Central memory CD8-positive, alpha-beta T cell (primary cell): ENCODE measurements around the gene SYF2.
"Not testable (repeated sequence)": the region's sequence is repeated elsewhere in the genome, so short reads cannot be mapped to it uniquely, and the experiment has no call there.

Source experiments
- ATAC-seq: fragments of 150-1000 bp; cut with Tn5 transposase; replicated peaks from 2 replicates; pipeline ENCODE4 v1.10.0; 2022; ENCODE audit warnings: mild to moderate bottlenecking, moderate FRiP score, moderate number of reproducible peaks; ENCODE audit not compliant: poor library complexity, severe bottlenecking; ENCODE audit errors: extremely low read depth
- DNase-seq, 2 donors: peaks; one replicate each; pipeline ENCODE4 v3.0.0; 2021; ENCODE audit warnings: low spot score in 2 of 2
- H3K27ac Mint-ChIP-seq: one replicate; pipeline ENCODE4 v1.8.0; 2022; ENCODE audit warnings: low read depth, mild to moderate bottlenecking, moderate library complexity, mixed read lengths
- H3K27me3 Mint-ChIP-seq: one replicate; pipeline ENCODE4 v1.8.0; 2022; ENCODE audit warnings: mixed read lengths
- H3K36me3 Mint-ChIP-seq: one replicate; pipeline ENCODE4 v1.8.0; 2022; ENCODE audit warnings: mild to moderate bottlenecking, moderate library complexity, mixed read lengths; ENCODE audit not compliant: insufficient read depth
- H3K4me1 Mint-ChIP-seq: one replicate; pipeline ENCODE4 v1.8.0; 2022; ENCODE audit warnings: mixed read lengths
- H3K4me3 Mint-ChIP-seq: one replicate; pipeline ENCODE4 v1.8.0; 2022; ENCODE audit warnings: mild to moderate bottlenecking, moderate library complexity, mixed read lengths
- H3K9me3 Mint-ChIP-seq: one replicate; pipeline ENCODE4 v1.8.0; 2022; ENCODE audit warnings: mixed read lengths

SYF2 gene

GRCh38 chr1:25232027-25232865, at the start of gene SYF2:
SYF2 (minus strand) TSS chr1:25232502; CDS start chr1:25232467, 35 bp downstream.
- no peaks in the 10 kb centered on the region for H3K9me3 Mint-ChIP-seq
- no peak within 1 kb of the TSS for H3K27ac Mint-ChIP-seq
- H3K4me1 Mint-ChIP-seq: peaks cover 22% of the 10 kb centered on the region
- peaks cover 42% of the 10 kb centered on the region for H3K36me3 Mint-ChIP-seq
- ATAC-seq (peak; percentile 96), DNase-seq (peak; percentile 79 to 84)
- H3K4me3 Mint-ChIP-seq: no peak within 1 kb of the TSS
- H3K27me3 Mint-ChIP-seq: no peaks in the 10 kb centered on the region

DNA sequence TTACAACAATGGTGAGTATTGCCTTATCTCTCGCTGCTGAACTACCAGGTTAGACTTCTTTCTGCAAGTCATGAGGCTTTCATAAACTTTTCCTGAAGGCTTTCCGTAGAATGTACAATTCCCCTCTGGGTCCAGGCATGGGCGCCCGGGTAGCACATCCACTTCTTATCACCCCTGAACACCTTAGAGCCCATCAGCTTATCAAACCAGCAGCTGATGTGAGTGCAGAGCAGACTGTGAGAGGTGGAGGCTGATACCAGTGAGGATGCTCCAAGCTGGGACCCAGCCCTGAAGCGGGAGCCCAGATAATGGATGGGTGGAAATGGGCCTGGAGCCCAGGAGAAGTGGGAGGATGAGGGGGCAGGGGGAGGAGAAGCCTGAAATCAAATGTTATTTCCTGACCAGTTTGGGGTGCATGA, 47.4 kb upstream of the SYF2 start:
- H3K9me3 Mint-ChIP-seq, H3K36me3 Mint-ChIP-seq, H3K27me3 Mint-ChIP-seq, H3K4me1 Mint-ChIP-seq, H3K4me3 Mint-ChIP-seq, DNase-seq, ATAC-seq, H3K27ac Mint-ChIP-seq: not testable (repeated sequence)

- not testable (repeated sequence) for DNase-seq, H3K4me1 Mint-ChIP-seq, H3K4me3 Mint-ChIP-seq, ATAC-seq, H3K27ac Mint-ChIP-seq, H3K9me3 Mint-ChIP-seq, H3K36me3 Mint-ChIP-seq
- H3K27me3 Mint-ChIP-seq: peaks cover 10% of the 10 kb centered on the region
Observed at GRCh38 chr1:25278790-25279189, 46.5 kb upstream of the SYF2 start.

- H3K9me3 Mint-ChIP-seq, H3K27ac Mint-ChIP-seq, H3K4me1 Mint-ChIP-seq, DNase-seq, H3K36me3 Mint-ChIP-seq, ATAC-seq, H3K4me3 Mint-ChIP-seq: not testable (repeated sequence)
- peaks cover 10% of the 10 kb centered on the region for H3K27me3 Mint-ChIP-seq
Observed at GRCh38 chr1:25278358-25278757, 46.1 kb upstream of the SYF2 start.

GRCh38 chr1:25277295-25277694, 45.0 kb upstream of the SYF2 start:
- not testable (repeated sequence) for ATAC-seq, H3K36me3 Mint-ChIP-seq, DNase-seq, H3K9me3 Mint-ChIP-seq, H3K4me1 Mint-ChIP-seq, H3K27ac Mint-ChIP-seq, H3K4me3 Mint-ChIP-seq
- peaks cover 10% of the 10 kb centered on the region for H3K27me3 Mint-ChIP-seq

DNA sequence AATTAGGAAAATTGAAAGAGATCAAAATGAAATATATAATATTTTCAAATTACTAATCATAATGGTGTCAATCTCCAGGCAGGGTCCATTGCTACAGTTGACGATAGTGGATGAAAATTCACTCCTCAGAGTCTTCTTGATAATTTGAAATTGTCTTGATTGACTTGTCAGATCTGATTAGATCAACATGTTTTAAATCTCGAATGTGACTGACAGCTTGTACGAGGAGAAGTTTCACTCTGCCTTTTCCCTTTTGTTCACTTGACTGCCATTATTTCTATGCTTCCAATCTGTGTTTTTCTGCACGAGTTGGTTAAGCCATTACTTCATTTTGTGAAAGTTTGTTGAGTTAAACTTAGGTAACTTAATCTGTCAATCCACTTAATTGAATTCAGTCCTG, 43.3 kb upstream of the SYF2 start:
- not testable (repeated sequence) for H3K36me3 Mint-ChIP-seq, H3K9me3 Mint-ChIP-seq, DNase-seq, H3K4me3 Mint-ChIP-seq, H3K27ac Mint-ChIP-seq, H3K4me1 Mint-ChIP-seq, ATAC-seq
- peaks cover 19% of the 10 kb centered on the region for H3K27me3 Mint-ChIP-seq

- ATAC-seq, H3K4me3 Mint-ChIP-seq, H3K9me3 Mint-ChIP-seq, H3K27ac Mint-ChIP-seq, H3K36me3 Mint-ChIP-seq, H3K4me1 Mint-ChIP-seq, DNase-seq: not testable (repeated sequence)
- peaks cover 19% of the 10 kb centered on the region for H3K27me3 Mint-ChIP-seq
Observed at GRCh38 chr1:25272238-25272637, 39.9 kb upstream of the SYF2 start, which contains the start of gene RHD. RHD (plus strand) TSS chr1:25272509; CDS start chr1:25272548, 39 bp downstream.

DNA sequence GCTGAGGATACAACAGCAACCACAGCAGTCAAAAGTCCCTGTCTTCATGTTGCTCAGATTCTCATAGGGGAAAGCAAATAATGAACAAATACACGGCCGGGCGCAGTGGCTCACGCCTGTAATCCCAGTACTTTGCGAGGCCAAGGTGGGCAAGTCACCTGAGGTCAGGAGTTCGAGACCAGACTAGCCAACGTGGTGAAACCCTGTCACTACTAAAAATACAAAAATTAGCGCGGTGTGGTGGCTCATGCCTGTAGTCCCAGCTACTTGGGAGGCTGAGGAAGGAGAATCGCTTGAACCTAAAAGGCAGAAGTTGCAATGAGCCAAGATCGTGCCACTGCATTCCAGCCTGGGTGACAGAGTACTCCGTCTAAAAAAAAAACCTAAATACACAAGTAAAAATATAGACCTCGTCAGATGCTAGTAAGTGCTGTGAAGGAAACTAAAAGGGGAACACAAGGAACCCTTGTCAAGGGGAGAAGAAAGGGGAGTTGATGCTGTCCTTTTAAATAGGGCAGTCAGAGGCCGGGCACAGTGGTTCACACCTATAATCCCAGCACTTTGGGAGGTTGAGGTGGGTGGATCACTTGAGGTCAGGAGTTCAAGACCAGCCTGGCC, 36.0 kb upstream of the SYF2 start:
- peak overlapping the region; percentile 84 for H3K27ac Mint-ChIP-seq
- H3K9me3 Mint-ChIP-seq, H3K36me3 Mint-ChIP-seq, ATAC-seq, H3K27me3 Mint-ChIP-seq, DNase-seq, H3K4me1 Mint-ChIP-seq: not testable (repeated sequence)
- H3K4me3 Mint-ChIP-seq: peak overlapping the region; percentile 85

DNA sequence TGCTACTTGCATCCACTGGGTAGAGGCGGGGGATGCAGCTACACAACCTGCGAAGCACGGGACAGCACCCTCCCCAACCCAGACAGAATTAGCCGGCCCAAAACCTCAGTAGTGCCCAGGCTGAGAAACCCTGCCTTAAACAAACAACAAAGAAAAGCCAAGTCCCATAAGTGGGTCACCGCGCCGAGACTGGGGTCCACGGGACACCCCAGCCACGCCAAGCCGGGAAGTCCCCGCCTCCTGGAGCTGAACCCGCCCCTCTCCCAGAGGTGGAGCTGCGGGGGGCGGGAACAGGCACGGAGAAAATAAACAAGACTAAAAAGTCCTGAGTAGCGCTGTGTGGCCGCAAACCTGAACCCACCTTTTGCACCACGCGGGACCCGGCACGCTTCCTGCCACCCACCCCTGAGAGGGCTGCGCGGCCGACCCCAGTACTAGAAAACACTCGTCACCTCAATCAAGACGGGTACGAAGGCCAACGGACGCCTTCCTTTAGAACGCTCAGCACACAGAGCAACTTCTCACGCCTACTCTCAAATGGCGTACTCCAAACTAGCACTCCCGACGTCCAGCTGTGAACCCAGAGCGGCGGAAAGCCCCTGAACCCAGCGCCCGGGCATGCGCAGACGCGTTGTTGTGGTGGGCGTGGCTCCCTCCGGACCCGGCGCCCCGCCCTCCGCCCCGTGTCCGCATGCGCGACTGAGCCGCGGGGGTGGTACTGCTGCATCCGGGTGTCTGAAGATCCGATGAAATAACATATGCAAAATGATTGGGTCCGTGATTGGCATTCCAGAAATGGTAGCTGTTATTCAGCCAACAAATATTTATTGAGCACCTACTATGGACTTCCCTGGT, 35.2 kb upstream of the SYF2 start:
- not testable (repeated sequence) for H3K9me3 Mint-ChIP-seq, H3K27me3 Mint-ChIP-seq
- peaks cover 14% of the 10 kb centered on the region for H3K36me3 Mint-ChIP-seq
- peak; percentile 84 for ATAC-seq
- peak; percentile 91 to 94 for DNase-seq
- H3K4me1 Mint-ChIP-seq: peaks cover 12% of the 10 kb centered on the region
- H3K27ac Mint-ChIP-seq: peak overlapping the region; percentile 84
- peak overlapping the region; percentile 85 for H3K4me3 Mint-ChIP-seq

- H3K27me3 Mint-ChIP-seq, H3K27ac Mint-ChIP-seq, DNase-seq, H3K9me3 Mint-ChIP-seq: not testable (repeated sequence)
- Mint-ChIP-seq H3K4me1 (peaks cover 12% of the 10 kb centered on the region), H3K4me3 (peak overlapping the region; percentile 85), H3K36me3 (peaks cover 18% of the 10 kb centered on the region)
- ATAC-seq: peak; percentile 60
Observed at GRCh38 chr1:25266554-25267287, 34.4 kb upstream of the SYF2 start.

DNA sequence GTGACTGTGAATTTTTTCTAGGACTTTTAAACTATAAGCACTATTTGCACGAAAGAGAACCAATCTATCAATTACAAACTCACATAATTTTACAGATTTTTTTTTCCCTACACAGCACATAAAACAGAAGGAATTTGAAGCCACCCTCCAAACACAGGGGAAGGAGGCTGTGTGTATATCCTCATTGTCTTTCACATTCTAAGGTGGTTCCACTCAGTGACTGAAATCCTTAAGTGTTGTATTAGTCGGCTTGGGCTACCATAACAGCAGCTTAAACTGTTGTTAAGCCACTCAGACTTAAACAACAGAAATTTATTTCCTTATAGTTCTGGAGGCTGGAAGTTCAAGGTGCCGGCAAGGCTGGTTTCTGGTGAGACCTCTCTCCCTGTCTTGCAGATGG, 28.0 kb upstream of the SYF2 start:
- Mint-ChIP-seq H3K4me1 (peaks cover 20% of the 10 kb centered on the region), H3K36me3 (peaks cover 16% of the 10 kb centered on the region)
- H3K27ac Mint-ChIP-seq, H3K9me3 Mint-ChIP-seq, H3K27me3 Mint-ChIP-seq, ATAC-seq, DNase-seq, H3K4me3 Mint-ChIP-seq: not testable (repeated sequence)

- ATAC-seq: peak; percentile 91
Observed at GRCh38 chr1:25259813-25260212, 27.5 kb upstream of the SYF2 start.

More at GRCh38 chr1:25259813-25260212, 27.5 kb upstream of the SYF2 start:
- H3K4me3 Mint-ChIP-seq, DNase-seq, H3K27me3 Mint-ChIP-seq, H3K27ac Mint-ChIP-seq, H3K9me3 Mint-ChIP-seq: not testable (repeated sequence)
- H3K36me3 Mint-ChIP-seq: peaks cover 16% of the 10 kb centered on the region
- H3K4me1 Mint-ChIP-seq: peaks cover 20% of the 10 kb centered on the region
